BE2C (cell line): ENCODE results near the gene CREM.

Experiments used
- DNase-seq: peaks from one replicate; pipeline ENCODE4 v3.0.0-alpha.2; 2020
- H3K27me3 ChIP-seq: fragments of 250-450 bp; sonication (Bioruptor Pico); 2 replicates; pipeline ENCODE4 v1.5.1; 2020; ENCODE audit warnings: mild to moderate bottlenecking
- H3K36me3 ChIP-seq: fragments of 250-450 bp; sonication (Bioruptor Pico); 2 replicates; pipeline ENCODE4 v1.5.1; 2020; ENCODE audit warnings: mild to moderate bottlenecking
- H3K4me1 ChIP-seq: fragments of 250-450 bp; sonication (Bioruptor Pico); 2 replicates; pipeline ENCODE4 v1.5.1; 2020
- H3K4me3 ChIP-seq: 2 replicates; pipeline ENCODE4 v1.5.1; 2011; ENCODE audit warnings: low read depth, low read length
- H3K9me3 ChIP-seq: fragments of 250-450 bp; sonication (Bioruptor Pico); 2 replicates; pipeline ENCODE4 v1.5.1; 2020
- TF ChIP-seq, protein P1 (sequence below): IDR thresholded peaks from 2 replicates; pipeline ENCODE4 v1.5.1; 2012; ENCODE audit warnings: mild to moderate bottlenecking, low read depth, low read length

The CREM gene

DNA sequence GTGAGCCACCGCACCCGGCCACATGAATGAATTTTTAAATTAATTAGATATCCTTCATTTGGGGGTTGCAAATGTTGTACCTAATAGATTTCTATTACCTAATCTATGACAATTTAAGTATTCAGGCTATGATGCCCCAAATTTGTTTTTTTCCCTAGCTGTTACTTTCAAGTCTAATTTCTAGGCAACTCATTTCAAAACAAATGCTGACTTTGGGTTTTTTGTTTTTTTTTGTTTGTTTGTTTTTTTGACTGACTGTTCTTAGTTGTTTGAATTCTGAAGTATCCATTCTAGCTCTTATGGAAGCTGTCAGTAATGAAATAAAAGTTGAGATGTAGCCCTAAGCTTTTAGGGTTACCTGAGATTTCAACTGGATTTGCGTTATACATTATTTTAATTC lies 62.3 kb downstream of the CREM start:
- H3K4me3 ChIP-seq, result no peak overlapping the region
- no peak for DNase-seq
- TF ChIP-seq, protein P1, sequence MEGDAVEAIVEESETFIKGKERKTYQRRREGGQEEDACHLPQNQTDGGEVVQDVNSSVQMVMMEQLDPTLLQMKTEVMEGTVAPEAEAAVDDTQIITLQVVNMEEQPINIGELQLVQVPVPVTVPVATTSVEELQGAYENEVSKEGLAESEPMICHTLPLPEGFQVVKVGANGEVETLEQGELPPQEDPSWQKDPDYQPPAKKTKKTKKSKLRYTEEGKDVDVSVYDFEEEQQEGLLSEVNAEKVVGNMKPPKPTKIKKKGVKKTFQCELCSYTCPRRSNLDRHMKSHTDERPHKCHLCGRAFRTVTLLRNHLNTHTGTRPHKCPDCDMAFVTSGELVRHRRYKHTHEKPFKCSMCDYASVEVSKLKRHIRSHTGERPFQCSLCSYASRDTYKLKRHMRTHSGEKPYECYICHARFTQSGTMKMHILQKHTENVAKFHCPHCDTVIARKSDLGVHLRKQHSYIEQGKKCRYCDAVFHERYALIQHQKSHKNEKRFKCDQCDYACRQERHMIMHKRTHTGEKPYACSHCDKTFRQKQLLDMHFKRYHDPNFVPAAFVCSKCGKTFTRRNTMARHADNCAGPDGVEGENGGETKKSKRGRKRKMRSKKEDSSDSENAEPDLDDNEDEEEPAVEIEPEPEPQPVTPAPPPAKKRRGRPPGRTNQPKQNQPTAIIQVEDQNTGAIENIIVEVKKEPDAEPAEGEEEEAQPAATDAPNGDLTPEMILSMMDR, result no peak
- H3K9me3 ChIP-seq, result no peaks in the 10 kb centered on the region
- H3K27me3 ChIP-seq, result no peaks in the 10 kb centered on the region
- no peaks in the 10 kb centered on the region for H3K4me1 ChIP-seq
- H3K36me3 ChIP-seq, result no peaks in the 10 kb centered on the region

DNA sequence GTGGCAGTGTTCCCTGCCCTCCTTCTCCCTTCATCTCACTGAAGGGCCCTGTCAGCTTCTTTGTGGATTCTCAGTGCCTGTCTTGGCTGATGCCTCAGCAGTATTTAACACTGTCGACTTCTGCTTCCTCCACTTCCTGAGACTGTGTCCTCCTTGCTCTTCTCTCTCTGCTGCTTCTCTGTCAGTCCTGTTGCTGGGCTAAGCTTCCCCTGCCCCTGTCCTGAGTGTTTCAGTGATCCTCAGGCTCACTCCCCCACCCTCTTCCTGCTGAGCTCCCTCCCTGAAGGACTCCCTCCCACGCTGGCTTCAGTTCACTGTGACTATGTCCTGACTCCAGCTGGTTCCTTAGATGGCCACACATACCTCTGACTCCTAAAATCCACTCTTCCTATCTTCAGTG lies 64.9 kb downstream of the CREM start:
- no peaks in the 10 kb centered on the region for H3K4me1 ChIP-seq
- DNase-seq, result no peak
- no peak overlapping the region for H3K4me3 ChIP-seq
- no peaks in the 10 kb centered on the region for H3K9me3 ChIP-seq
- no peaks in the 10 kb centered on the region for H3K36me3 ChIP-seq
- no peaks in the 10 kb centered on the region for H3K27me3 ChIP-seq
- TF ChIP-seq, protein P1, result no peak

DNA sequence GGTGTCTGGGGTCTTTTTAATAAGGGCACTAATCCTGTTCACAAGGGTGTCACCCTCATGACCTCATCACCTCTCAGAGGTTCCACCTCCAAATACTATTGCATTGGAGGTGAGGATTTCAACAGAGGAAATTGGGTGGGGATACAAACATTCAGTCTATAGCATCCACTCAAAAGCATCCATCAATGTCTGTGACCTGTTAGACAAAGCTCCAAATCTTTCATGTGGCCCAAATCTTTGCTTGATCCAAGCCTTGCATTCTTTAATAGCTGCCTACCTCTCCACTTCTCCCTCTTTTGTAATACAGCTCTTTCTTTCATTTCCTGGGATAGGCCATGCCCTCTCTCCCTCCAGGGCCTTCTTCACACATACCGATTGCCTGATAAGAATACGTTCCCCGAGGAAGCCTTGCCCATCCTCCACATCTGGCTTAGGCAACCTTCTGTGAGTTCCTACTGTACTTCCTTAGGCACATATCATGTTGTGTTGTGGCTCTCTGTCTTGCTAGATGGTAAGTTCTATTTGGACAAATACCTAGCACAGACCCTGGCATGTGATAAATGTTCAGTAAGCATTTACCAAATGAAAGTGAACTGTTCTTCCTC lies 66.1 kb downstream of the CREM start:
- H3K4me3 ChIP-seq, result no peak overlapping the region
- H3K4me1 ChIP-seq, result no peaks in the 10 kb centered on the region
- no peaks in the 10 kb centered on the region for H3K27me3 ChIP-seq
- TF ChIP-seq, protein P1, result no peak
- DNase-seq, result no peak
- no peaks in the 10 kb centered on the region for H3K36me3 ChIP-seq
- no peaks in the 10 kb centered on the region for H3K9me3 ChIP-seq

DNA sequence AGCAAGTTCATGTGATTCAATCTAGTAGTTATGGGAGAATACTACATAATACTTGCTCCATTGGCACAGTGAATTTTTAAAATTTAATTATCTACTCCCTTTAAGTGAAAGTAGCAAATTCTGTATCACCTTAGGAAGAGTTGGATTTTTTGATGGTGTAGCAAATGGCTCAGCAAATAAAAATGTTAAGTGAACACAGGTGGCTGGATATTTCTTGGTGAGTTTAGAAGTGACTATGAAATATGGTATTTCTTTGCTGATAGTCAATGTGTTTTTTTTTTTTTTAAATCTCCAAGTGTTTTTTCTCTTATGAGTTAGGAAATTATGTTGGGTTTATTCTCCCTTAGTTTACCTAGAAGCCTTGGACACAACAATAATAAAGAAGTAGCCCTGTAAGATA lies 67.8 kb downstream of the CREM start:
- Histone ChIP-seq H3K27me3 (no peaks in the 10 kb centered on the region), H3K4me3 (no peak overlapping the region), H3K36me3 (no peaks in the 10 kb centered on the region), H3K9me3 (no peaks in the 10 kb centered on the region), H3K4me1 (no peaks in the 10 kb centered on the region)
- TF ChIP-seq, protein P1, result no peak
- no peak for DNase-seq

DNA sequence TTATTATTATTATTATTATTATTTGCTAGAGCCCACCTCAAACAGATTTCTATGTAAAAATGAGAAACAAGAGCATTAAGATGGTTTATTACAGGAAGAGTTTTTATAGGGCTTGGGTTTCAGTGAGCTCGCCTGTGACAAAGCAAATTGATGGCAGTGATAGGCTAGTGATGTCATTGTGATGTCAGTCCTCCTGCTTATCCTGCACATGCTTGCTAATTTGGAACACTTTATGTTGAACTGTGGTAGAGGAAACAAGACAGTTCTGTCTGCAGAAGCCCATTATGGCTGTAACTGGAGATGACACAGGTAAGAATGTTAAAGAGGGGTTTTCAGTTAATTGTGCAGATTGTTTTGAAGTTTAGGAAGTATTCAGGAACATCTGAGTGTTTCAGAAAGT lies 68.3 kb downstream of the CREM start:
- H3K4me1 ChIP-seq, result no peaks in the 10 kb centered on the region
- DNase-seq, result no peak
- H3K9me3 ChIP-seq, result no peaks in the 10 kb centered on the region
- H3K27me3 ChIP-seq, result no peaks in the 10 kb centered on the region
- H3K36me3 ChIP-seq, result no peaks in the 10 kb centered on the region
- TF ChIP-seq, protein P1, result no peak
- peak overlapping the region; percentile 65 for H3K4me3 ChIP-seq

DNA sequence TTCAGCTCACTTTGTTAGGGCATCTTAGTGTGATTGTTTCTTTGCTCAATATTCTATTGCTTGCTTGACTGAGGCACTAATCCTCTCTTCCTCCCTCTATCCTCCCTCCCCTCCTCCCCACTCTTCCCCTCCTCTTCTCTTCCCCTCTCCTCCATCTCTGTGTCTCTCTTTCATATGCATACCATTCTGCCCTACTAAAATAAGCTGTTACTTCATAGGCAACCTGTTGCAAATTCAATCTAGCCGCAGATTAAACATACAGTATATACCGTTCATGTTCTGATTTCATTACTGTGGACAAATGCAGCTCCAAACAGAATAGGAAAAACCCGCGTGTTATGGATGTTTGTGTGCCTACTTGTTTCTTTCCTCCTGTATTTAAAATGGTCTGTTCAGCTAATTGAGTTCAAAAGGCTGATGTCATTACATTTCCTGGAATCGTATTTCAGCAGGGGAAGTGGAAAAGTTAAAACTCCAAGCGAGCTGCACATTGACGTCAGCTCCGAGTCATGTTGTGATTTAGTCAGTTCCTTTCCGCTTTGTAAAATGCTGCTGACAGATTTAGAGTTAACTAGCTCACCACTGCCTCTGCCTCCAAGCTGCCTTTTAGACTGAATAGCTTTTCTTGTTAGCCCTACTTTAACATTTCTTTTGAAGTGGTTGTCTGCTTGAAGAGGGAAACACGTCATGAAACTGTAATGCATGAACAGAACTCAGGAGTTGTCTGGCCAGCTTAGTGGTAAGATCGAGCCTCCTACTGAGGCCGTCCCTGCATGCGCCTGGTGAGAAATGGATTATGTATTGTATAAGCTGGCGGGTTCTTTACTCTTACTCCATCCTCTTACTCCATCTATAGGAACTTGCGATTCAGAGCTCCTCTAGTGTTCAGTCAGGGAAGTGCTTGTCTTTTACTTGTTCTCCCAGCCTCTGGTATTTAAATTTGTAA lies 69.0 kb downstream of the CREM start:
- Histone ChIP-seq H3K9me3 (no peaks in the 10 kb centered on the region), H3K36me3 (no peaks in the 10 kb centered on the region), H3K4me1 (no peaks in the 10 kb centered on the region), H3K27me3 (no peaks in the 10 kb centered on the region), H3K4me3 (peak overlapping the region; percentile 65)
- TF ChIP-seq, protein P1, result peak; percentile 85
- DNase-seq, result peak; percentile 45
